ENCODE measurements around the gene AEBP1.

Gene AEBP1

DNA sequence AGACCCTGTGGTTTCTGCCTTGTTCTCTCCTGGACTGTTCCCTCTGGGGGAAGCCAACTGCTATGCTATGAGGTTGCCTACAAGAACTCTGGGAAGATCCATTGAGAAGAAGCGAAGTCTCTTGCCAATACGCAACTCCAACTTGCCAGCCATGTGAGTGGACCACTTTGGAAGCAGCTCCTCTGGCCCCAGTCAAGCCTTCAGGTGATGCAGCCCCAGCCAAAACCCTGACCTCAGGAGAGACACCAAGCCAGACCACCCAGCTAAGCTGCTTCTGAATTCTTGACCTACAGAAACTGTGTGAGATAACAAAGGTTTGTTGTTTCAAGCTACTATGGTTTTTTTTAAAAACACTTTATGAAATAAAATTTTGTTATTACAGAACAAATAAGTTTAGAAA is 57.2 kb downstream of the AEBP1 start:
- no peak overlapping the region for H3K4me3 ChIP-seq (ENCODE audit: low read depth, low read length)
- H3K9ac ChIP-seq (ENCODE audit: low read depth, low read length) = no peak overlapping the region
- no peaks in the 10 kb centered on the region for H3K4me1 ChIP-seq (ENCODE audit: control insufficient read depth, insufficient read depth, low read length)
- no peaks in the 10 kb centered on the region for H3K27me3 ChIP-seq (ENCODE audit: control insufficient read depth, insufficient read depth, low read length)
- no peaks in the 10 kb centered on the region for H3K36me3 ChIP-seq (ENCODE audit: control insufficient read depth, insufficient read depth, low read length)
- H3K9me3 ChIP-seq (ENCODE audit: control insufficient read depth, insufficient read depth, low read length) = no peaks in the 10 kb centered on the region

DNA sequence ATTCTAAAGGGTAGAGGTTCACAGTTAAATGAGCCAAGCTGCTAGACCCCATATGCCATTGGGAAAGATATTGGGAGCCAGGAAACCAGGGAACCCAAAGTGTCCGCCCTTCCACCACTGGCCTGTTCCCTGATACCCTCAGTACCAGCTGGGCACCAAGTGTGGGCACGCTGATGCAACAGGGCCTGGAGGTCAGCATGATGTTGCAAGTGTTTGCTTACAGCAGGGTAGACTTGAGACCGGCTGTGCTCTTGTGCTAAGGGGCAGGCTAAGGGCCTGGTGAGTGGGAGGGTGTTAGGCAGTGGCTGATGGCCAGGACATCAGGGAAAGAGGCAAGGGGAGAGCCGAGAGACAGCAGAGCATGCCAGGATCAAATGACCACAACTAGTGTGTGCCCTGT is 58.0 kb downstream of the AEBP1 start:
- Histone ChIP-seq H3K4me1 (ENCODE audit: control insufficient read depth, insufficient read depth, low read length) (no peaks in the 10 kb centered on the region), H3K9me3 (ENCODE audit: control insufficient read depth, insufficient read depth, low read length) (no peaks in the 10 kb centered on the region), H3K36me3 (ENCODE audit: control insufficient read depth, insufficient read depth, low read length) (no peaks in the 10 kb centered on the region), H3K9ac (ENCODE audit: low read depth, low read length) (no peak overlapping the region), H3K27me3 (ENCODE audit: control insufficient read depth, insufficient read depth, low read length) (no peaks in the 10 kb centered on the region), H3K4me3 (ENCODE audit: low read depth, low read length) (no peak overlapping the region)

DNA sequence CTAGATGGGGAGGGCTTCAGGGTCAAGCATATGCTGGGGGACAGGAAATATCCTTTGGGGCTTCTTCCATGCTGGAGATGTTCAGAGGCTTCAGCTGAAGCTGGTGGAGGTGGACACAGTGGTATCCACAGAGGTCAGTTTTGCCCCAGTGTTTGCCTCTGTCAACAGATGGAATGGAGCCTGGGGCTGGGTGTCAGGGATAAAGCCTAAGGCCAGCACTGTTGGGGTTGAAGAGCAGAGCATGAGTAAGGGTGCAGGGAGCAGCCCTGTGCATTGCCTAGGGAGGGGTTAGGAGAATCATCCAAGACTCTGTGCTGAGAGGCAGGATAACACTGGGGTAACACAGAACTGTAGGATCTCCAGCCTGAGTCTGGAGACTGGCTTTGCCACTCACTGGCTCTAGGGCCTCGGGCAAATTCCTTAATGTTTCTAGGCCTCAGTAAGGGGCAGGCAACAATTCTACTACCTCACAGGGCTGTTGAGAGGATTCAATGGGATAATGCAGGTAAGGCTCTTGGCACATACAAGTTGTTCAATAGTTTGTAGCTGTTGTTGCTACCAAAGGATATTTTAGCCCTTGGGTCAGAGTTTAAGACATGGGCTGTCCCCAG is 58.7 kb downstream of the AEBP1 start:
- H3K4me1 ChIP-seq (ENCODE audit: control insufficient read depth, insufficient read depth, low read length) = no peaks in the 10 kb centered on the region
- no peaks in the 10 kb centered on the region for H3K9me3 ChIP-seq (ENCODE audit: control insufficient read depth, insufficient read depth, low read length)
- H3K9ac ChIP-seq (ENCODE audit: low read depth, low read length) = no peak overlapping the region
- H3K27me3 ChIP-seq (ENCODE audit: control insufficient read depth, insufficient read depth, low read length) = no peaks in the 10 kb centered on the region
- no peaks in the 10 kb centered on the region for H3K36me3 ChIP-seq (ENCODE audit: control insufficient read depth, insufficient read depth, low read length)
- H3K4me3 ChIP-seq (ENCODE audit: low read depth, low read length) = no peak overlapping the region

DNA sequence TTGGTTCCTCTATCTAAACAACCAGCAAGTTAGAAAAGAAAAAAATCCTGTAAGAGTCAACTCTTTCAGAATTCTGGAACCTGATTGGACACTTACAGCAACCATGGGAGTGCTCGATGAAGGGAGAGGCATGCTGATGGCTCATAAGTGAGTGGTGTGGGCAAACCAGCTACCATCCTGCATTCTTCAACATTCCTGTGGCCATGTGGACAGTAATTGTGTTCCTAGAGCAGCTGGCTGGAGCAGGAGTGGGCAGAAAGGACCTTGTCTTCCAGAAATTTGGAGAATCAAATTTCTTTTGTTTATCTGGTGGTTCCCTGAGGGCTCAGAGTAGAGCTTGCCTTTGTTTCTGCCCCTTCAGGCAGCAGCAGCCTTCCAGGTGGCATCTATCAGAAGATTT is 59.4 kb downstream of the AEBP1 start:
- Histone ChIP-seq H3K27me3 (ENCODE audit: control insufficient read depth, insufficient read depth, low read length) (no peaks in the 10 kb centered on the region), H3K9ac (ENCODE audit: low read depth, low read length) (no peak overlapping the region), H3K4me1 (ENCODE audit: control insufficient read depth, insufficient read depth, low read length) (no peaks in the 10 kb centered on the region), H3K9me3 (ENCODE audit: control insufficient read depth, insufficient read depth, low read length) (no peaks in the 10 kb centered on the region), H3K36me3 (ENCODE audit: control insufficient read depth, insufficient read depth, low read length) (no peaks in the 10 kb centered on the region), H3K4me3 (ENCODE audit: low read depth, low read length) (no peak overlapping the region)

All from iPS-15b (cell line).